ENCODE data around the gene FGD3. TPM values are rescaled to one million over a fixed set of nuclear protein-coding genes. Genes with fewer than 3 reads are reported as not detected.

The FGD3 gene
- total RNA-seq, 1 experiment from 2014 or later, result 0.09 TPM

GRCh38 chr9:92973700-92974099 is 26.4 kb downstream of the FGD3 start:
- no peak for DNase-seq (ENCODE audit: low spot score)
- Histone ChIP-seq H3K27ac (ENCODE audit: low read depth, low read length, poor library complexity, severe bottlenecking) (no peak overlapping the region), H3K9me3 (ENCODE audit: low read depth, low read length, poor library complexity, severe bottlenecking) (no peaks in the 10 kb centered on the region), H3K36me3 (ENCODE audit: insufficient read depth, low read length, poor library complexity, severe bottlenecking) (no peaks in the 10 kb centered on the region), H3K27me3 (replicated peaks; ENCODE audit: insufficient read depth, low read depth, low read length, poor library complexity) (no peaks in the 10 kb centered on the region), H3K4me3 (ENCODE audit: low read depth, low read length, poor library complexity, severe bottlenecking) (no peak overlapping the region), H3K4me1 (ENCODE audit: insufficient read depth, low read length, poor library complexity, severe bottlenecking) (no peaks in the 10 kb centered on the region)
- CTCF ChIA-PET, result no interaction called here
- BruUV-seq (replicated peaks), result no TSS peak
- POLR2A ChIA-PET (ENCODE audit: low non-redundant PET), result no interaction called here
- intact Hi-C loops (cut with micrococcal nuclease; ENCODE audit: unreplicated experiment), result no loop called here
- TF ChIP-seq EZH2 (IDR thresholded peaks at IDR 0.05; ENCODE audit: borderline replicate concordance, low read depth, low read length, poor library complexity, severe bottlenecking), result no peak
- TF ChIP-seq CTCF (conservative IDR thresholded peaks at IDR 0.05; ENCODE audit: low read depth, low read length), result no peak

GRCh38 chr9:92974161-92974661 is 26.9 kb downstream of the FGD3 start:
- intact Hi-C loops (cut with micrococcal nuclease; ENCODE audit: unreplicated experiment), result no loop called here
- Histone ChIP-seq H3K4me1 (ENCODE audit: insufficient read depth, low read length, poor library complexity, severe bottlenecking) (no peaks in the 10 kb centered on the region), H3K27ac (ENCODE audit: low read depth, low read length, poor library complexity, severe bottlenecking) (no peak overlapping the region), H3K9me3 (ENCODE audit: low read depth, low read length, poor library complexity, severe bottlenecking) (no peaks in the 10 kb centered on the region), H3K36me3 (ENCODE audit: insufficient read depth, low read length, poor library complexity, severe bottlenecking) (no peaks in the 10 kb centered on the region), H3K27me3 (replicated peaks; ENCODE audit: insufficient read depth, low read depth, low read length, poor library complexity) (no peaks in the 10 kb centered on the region), H3K4me3 (ENCODE audit: low read depth, low read length, poor library complexity, severe bottlenecking) (no peak overlapping the region)
- CTCF ChIA-PET, result no interaction called here
- no TSS peak for BruUV-seq (replicated peaks)
- TF ChIP-seq CTCF (conservative IDR thresholded peaks at IDR 0.05; ENCODE audit: low read depth, low read length) (no peak), EZH2 (IDR thresholded peaks at IDR 0.05; ENCODE audit: borderline replicate concordance, low read depth, low read length, poor library complexity, severe bottlenecking) (no peak)
- DNase-seq (ENCODE audit: low spot score), result no peak
- POLR2A ChIA-PET (ENCODE audit: low non-redundant PET), result no interaction called here

- no peak for TF ChIP-seq EZH2 (IDR thresholded peaks at IDR 0.05; ENCODE audit: borderline replicate concordance, low read depth, low read length, poor library complexity, severe bottlenecking)
- no peak for TF ChIP-seq CTCF (conservative IDR thresholded peaks at IDR 0.05; ENCODE audit: low read depth, low read length)
- H3K4me3 ChIP-seq (ENCODE audit: low read depth, low read length, poor library complexity, severe bottlenecking), result no peak overlapping the region
- no peaks in the 10 kb centered on the region for H3K4me1 ChIP-seq (ENCODE audit: insufficient read depth, low read length, poor library complexity, severe bottlenecking)
- intact Hi-C loops (cut with micrococcal nuclease; ENCODE audit: unreplicated experiment), result no loop called here
- POLR2A ChIA-PET (ENCODE audit: low non-redundant PET), result no interaction called here
- no peak for DNase-seq (ENCODE audit: low spot score)
- no peaks in the 10 kb centered on the region for H3K9me3 ChIP-seq (ENCODE audit: low read depth, low read length, poor library complexity, severe bottlenecking)
- H3K27me3 ChIP-seq (replicated peaks; ENCODE audit: insufficient read depth, low read depth, low read length, poor library complexity), result no peaks in the 10 kb centered on the region
- CTCF ChIA-PET, result no interaction called here
- no TSS peak for BruUV-seq (replicated peaks)
- no peak overlapping the region for H3K27ac ChIP-seq (ENCODE audit: low read depth, low read length, poor library complexity, severe bottlenecking)
- H3K36me3 ChIP-seq (ENCODE audit: insufficient read depth, low read length, poor library complexity, severe bottlenecking), result no peaks in the 10 kb centered on the region
These were observed 27.7 kb downstream of the FGD3 start for GRCh38 chr9:92974761-92975755.

Measured in A673 (cell line).